Measurements from ENCODE around the gene CCDC149.

CCDC149 gene

DNA sequence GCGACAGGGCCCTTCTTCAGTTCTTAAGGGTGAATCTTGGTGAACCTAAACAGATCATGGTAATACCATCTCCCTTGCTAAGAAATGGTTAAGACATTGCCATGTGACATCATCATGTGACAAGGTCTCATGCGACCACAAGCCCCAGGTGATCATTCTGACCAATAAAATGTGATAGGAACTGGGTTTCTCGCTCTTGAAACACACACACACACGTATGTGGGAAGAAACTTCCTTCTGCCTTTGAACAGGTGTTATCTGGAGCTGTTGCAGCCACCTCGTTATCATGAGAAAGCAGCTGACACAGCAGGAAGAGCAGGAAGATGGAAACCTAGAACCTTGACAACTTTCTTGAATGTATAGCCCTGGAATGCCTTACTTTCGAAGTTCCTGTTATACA is 107.3 kb downstream of the CCDC149 start:
- DNase-seq (ENCODE audit: extremely low read depth in 1 of 2, low read depth in 1 of 2) = no peak

GRCh38 chr4:24805067-24805466 is 107.8 kb downstream of the CCDC149 start:
- DNase-seq (ENCODE audit: extremely low read depth in 1 of 2, low read depth in 1 of 2) = no peak

DNA sequence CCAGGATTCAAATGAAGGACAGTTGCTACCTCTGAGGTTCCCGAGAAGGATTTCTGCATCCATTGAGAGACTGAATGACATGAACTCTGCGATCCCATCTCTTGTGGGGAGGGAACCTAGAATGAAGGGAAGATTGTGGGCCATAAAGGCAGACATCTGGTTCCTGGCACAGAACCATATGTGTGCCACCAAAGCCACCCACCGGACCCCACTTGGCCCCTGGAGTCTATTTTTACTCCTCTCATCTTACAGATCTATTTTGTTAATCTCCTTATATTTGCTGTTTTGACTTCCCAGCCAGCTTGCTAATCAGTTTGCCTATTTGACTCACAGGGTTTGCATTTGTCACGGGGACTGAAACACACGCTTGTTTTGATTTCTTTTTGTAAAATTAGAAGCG is 110.2 kb downstream of the CCDC149 start:
- no peak for DNase-seq (ENCODE audit: extremely low read depth in 1 of 2, low read depth in 1 of 2)

- DNase-seq (ENCODE audit: extremely low read depth in 1 of 2, low read depth in 1 of 2) = no peak
Observed at GRCh38 chr4:24801136-24801855, 111.5 kb downstream of the CCDC149 start.

GRCh38 chr4:24800325-24800895 is 112.4 kb downstream of the CCDC149 start:
- no peak for DNase-seq (ENCODE audit: extremely low read depth in 1 of 2, low read depth in 1 of 2)

DNA sequence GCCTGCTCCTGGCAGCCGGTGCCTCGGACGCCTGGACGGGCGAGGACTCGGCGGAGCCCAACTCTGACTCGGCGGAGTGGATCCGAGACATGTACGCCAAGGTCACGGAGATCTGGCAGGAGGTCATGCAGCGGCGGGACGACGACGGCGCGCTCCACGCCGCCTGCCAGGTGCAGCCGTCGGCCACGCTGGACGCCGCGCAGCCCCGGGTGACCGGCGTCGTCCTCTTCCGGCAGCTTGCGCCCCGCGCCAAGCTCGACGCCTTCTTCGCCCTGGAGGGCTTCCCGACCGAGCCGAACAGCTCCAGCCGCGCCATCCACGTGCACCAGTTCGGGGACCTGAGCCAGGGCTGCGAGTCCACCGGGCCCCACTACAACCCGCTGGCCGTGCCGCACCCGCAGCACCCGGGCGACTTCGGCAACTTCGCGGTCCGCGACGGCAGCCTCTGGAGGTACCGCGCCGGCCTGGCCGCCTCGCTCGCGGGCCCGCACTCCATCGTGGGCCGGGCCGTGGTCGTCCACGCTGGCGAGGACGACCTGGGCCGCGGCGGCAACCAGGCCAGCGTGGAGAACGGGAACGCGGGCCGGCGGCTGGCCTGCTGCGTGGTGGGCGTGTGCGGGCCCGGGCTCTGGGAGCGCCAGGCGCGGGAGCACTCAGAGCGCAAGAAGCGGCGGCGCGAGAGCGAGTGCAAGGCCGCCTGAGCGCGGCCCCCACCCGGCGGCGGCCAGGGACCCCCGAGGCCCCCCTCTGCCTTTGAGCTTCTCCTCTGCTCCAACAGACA is 113.1 kb downstream of the CCDC149 start:
- no peak for DNase-seq (ENCODE audit: extremely low read depth in 1 of 2, low read depth in 1 of 2)

- no peak for DNase-seq (ENCODE audit: extremely low read depth in 1 of 2, low read depth in 1 of 2)
Observed at GRCh38 chr4:24799196-24799543, 113.7 kb downstream of the CCDC149 start.

GRCh38 chr4:24798036-24798610 is 114.7 kb downstream of the CCDC149 start:
- no peak for DNase-seq (ENCODE audit: extremely low read depth in 1 of 2, low read depth in 1 of 2)

DNA sequence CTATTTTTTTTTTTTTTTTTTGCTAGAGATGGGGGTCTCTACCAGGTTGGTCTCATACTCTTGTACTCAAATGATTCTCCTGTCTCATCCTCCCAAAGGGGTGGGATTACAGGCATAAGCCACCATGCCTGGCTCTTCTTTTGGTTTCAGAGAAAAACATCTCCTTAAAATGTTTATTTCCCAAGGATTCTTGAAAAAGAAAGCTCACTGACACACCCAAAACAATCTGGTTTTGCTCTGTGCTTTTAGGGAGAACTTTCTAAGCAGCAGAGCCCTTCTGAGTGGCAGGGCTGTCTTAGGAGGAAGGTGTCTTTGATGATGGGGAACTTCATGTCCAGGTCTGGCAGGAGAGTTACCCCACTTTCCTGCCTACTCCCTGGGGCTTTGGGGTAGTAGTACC is 116.2 kb downstream of the CCDC149 start:
- no peak for DNase-seq (ENCODE audit: extremely low read depth in 1 of 2, low read depth in 1 of 2)

GRCh38 chr4:24795666-24796381 is 117.0 kb downstream of the CCDC149 start:
- DNase-seq (ENCODE audit: extremely low read depth in 1 of 2, low read depth in 1 of 2) = no peak

DNA sequence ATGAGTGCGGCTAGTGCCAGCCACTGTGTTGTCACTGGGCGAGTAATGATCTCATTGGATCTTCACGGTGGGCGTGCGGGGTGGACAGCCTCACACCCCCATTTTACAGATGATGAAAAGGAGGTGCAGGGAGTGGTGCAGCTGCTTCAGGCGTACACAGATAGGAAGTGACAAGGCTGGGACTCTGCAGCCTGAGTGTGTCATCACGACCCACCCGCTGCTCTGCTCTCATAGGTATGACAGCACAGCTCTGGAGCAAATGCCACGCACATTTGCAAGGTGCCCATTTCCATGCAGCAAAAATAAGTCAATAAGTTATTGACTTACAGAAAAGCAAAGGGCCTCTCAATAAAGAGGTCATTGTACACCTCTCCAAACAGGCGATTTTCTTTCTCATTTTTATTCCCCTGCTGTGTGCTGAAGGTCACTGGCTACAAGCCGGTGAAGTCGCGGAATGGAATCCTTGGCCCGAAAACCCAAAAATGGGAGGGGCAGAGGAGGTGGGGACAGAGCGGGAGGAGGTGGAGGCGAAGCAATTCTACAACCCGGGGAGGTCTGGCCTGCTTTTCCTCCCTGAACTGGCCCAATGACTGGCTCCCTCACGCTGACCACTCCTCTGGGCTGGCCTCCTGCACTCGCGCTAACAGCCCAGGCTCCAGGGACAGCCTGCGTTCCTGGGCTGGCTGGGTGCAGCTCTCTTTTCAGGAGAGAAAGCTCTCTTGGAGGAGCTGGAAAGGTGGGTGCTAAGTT is 117.8 kb downstream of the CCDC149 start, which contains the start of gene SOD3:
Gene SOD3 (plus strand): TSS at position 658 of the 750 bp plus-strand sequence. CDS start 3,949 bp downstream, outside the sequence.
- DNase-seq (ENCODE audit: extremely low read depth in 1 of 2, low read depth in 1 of 2) = no peak

DNA sequence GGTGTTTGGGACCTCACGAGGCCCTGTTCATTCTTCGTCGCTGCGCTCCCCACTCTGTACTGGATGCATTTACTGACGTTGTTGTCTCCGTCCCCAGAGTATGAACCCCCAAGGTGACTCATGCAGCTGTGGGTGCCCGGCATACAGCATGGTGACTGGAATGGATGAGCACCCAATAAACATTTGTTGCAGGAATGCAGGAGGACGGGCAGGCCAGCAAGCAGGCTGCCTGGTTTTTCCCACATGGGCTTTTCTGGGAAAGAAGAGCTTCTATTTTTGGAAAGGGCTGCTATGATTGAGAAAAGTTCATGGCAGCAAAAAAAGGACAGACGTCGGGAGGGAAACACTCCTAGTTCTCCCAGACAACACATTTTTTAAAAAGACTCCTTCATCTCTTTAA is 118.4 kb downstream of the CCDC149 start:
- no peak for DNase-seq (ENCODE audit: extremely low read depth in 1 of 2, low read depth in 1 of 2)

DNA sequence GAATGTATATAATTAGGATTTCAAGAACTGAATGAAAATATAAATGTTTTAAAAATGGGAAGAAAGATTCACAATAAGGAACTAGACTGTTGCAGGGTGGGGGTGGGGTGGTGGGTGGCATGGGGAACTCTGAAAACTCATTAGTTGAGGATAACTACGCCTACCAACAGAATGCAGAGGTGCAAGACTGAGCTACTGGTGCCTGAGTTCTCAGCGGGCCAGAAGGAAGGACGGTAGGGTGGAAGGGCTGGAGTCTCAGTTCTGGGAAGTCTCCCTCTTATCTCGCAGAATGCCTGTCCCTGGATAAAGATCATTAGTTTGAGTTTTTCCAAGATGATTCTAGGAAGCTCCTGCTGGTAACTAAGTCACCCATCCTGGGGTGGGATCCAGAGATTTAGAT is 118.8 kb downstream of the CCDC149 start:
- DNase-seq (ENCODE audit: extremely low read depth in 1 of 2, low read depth in 1 of 2) = no peak

DNA sequence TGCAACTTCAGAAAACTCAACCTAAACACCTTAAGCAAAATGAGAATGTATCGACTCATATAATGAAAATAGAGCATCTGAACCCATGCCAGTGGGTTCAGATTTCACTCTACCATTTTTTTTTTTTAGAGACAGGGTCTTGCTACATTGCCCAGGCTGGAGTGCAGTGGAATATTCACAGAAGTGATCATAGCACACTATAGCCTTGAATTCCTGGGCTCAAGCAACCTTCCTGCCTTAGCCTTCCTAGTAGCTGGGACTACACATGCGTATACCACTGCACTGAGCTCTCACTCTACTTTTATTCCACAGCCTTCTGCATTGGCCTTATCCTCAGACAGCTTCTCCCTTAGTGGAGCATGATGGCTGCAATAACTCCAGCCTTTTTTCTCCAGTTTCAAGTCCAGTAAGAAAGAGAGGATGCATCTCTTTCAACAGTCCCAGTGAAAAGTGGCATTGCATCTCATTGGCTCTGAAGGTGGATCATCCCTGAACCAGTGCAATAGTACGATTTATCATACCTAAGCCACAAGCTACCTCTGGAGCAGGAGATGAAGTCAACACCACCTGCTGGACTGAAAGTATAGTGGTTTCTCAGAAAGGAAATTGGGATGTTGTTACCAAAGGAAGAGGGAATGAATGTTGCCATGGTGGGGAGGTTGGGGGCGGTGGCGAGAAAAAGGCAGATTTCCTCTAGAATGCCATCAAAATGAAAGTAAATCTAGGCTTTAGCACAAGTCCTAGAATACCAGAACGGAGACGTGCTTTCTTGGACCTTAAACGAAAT is 119.4 kb downstream of the CCDC149 start:
- DNase-seq (ENCODE audit: extremely low read depth in 1 of 2, low read depth in 1 of 2) = no peak

GRCh38 chr4:24792552-24792951 is 120.3 kb downstream of the CCDC149 start:
- no peak for DNase-seq (ENCODE audit: extremely low read depth in 1 of 2, low read depth in 1 of 2)

DNA sequence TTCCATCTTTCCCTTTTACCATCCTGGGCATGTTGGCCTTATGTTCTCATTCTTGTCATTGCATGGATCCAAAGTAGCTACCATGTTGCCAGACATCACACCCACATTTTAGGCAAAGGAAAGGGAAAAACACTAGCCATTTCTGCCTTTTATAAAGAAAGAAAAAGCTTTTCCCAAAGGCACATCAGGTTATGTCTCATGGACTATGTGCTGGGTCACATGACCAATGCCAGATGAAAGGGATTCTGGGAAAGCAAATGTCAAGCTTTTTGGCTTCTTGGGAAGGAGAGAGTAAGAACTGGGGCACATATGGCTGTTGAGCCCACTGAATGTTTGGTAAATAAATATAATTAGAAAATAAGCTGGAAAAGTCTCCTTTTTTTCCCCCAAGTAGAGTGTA is 121.8 kb downstream of the CCDC149 start:
- DNase-seq (ENCODE audit: extremely low read depth in 1 of 2, low read depth in 1 of 2) = no peak

GRCh38 chr4:24783506-24783905 is 129.3 kb downstream of the CCDC149 start:
- DNase-seq (ENCODE audit: extremely low read depth in 1 of 2, low read depth in 1 of 2) = no peak

DNA sequence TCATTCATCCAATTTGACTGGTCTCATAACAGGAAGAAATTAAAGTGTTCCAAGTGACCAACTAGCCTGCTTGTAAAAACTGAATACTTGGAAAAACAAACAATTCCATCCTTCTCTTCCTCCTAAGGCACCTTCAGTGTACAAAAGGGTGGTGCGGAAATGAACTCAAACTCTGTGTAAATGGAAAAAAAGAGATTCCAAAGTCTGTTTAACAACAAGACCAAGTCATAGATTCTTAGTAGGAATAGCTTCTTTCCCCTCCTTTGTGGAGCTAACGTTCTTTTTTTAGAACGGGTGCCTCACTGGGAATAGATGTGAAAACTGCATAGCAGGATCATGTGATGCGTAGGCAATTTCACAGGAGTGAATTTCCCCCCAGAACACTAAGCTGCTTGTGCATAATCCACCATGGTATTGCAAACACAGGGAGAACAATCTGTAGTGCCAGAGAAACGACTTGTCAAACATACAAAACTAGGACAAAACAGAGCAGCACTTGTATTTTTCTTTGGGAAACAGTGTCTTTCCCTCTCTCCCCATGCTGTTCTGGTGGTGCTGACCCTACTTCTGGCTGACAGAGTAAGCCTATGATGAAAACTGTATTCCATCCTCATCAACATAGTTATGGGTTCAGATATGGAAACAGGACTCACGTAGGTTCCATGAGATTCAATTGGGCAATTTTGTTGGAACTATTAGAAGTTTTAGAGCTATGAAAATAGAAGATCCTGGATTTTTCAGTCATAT is 130.7 kb downstream of the CCDC149 start:
- no peak for DNase-seq (ENCODE audit: extremely low read depth in 1 of 2, low read depth in 1 of 2)
